ACC112 (cell line): Measurements from ENCODE around the gene KTN1.

Experiments
- H2AFZ ChIP-seq: fragments of 200-600 bp; sonication (generic); one replicate; pipeline ENCODE4 v1.6.0; 2017; ENCODE audit warnings: antibody characterized with exemption, low read length; ENCODE audit not compliant: unreplicated experiment
- H3K27ac ChIP-seq: fragments of 200-600 bp; sonication (generic); 2 replicates; pipeline ENCODE4 v1.5.1; 2014; ENCODE audit warnings: low read depth, mild to moderate bottlenecking, antibody characterized with exemption, low read length, moderate library complexity
- H3K27me3 ChIP-seq: fragments of 200-600 bp; sonication (generic); 2 replicates; pipeline ENCODE4 v1.6.1; 2014; ENCODE audit warnings: mild to moderate bottlenecking, antibody characterized with exemption, low read length, moderate library complexity, mixed read lengths; ENCODE audit not compliant: insufficient read depth
- H3K36me3 ChIP-seq: fragments of 200-600 bp; sonication (generic); 2 replicates; pipeline ENCODE4 v1.6.1; 2016; ENCODE audit warnings: mild to moderate bottlenecking, antibody characterized with exemption, low read length, moderate library complexity, mixed read lengths; ENCODE audit not compliant: insufficient read depth
- H3K4me1 ChIP-seq: fragments of 200-600 bp; sonication (generic); one replicate; pipeline ENCODE4 v1.6.1; 2016; ENCODE audit warnings: low read length, mixed read lengths; ENCODE audit not compliant: insufficient read depth, unreplicated experiment, control insufficient read depth
- H3K4me3 ChIP-seq: fragments of 200-600 bp; sonication (generic); 2 replicates; pipeline ENCODE4 v1.5.1; 2014; ENCODE audit warnings: mild to moderate bottlenecking, low read depth, low read length
- H3K79me2 ChIP-seq: fragments of 200-600 bp; sonication (generic); one replicate; pipeline ENCODE4 v1.6.0; 2016; ENCODE audit warnings: low read length; ENCODE audit not compliant: control insufficient read depth, unreplicated experiment, insufficient read depth

The KTN1 gene

DNA sequence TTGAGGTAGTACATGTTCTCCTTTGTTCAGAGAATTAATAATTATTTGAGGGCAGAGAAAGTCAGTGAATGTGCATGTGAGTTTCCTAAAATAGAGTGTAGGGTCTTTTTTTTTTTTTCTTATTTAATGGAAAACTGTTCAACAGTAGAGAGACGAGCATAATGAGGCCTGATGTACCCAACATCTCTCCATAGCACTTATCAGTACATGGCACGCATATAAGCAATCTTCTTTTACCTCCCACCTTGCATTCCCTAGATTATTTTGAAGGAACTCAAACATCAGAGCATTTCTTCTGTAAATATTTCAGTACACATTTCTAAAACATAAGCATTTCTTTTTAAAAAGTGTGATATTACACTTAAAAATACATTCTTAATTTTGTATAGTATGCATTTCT is 87.8 kb downstream of the KTN1 start:
- no peak overlapping the region for H3K27ac ChIP-seq
- H2AFZ ChIP-seq, result no peak overlapping the region
- peaks cover 8% of the 10 kb centered on the region for H3K79me2 ChIP-seq
- H3K4me3 ChIP-seq, result no peak overlapping the region
- peaks cover 33% of the 10 kb centered on the region for H3K36me3 ChIP-seq
- peaks cover 13% of the 10 kb centered on the region for H3K4me1 ChIP-seq
- no peaks in the 10 kb centered on the region for H3K27me3 ChIP-seq

DNA sequence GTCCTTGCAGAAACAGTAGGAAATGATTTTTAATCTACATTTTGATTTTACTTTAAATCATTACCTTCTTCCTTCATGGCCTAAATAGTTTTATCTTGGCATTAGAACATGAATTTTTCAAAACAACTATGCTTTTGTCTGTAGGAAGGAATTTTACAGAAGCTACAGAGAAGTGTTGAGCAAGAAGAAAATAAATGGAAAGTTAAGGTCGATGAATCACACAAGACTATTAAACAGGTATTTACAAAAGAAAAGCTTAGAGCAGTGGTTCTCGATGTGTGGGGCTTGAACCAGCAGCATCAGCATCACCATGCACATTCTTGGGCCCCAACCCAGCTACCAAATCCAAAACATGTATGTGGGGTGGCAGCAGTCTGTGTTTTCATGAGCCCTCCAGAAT is 91.6 kb downstream of the KTN1 start:
- Histone ChIP-seq H3K27me3 (no peaks in the 10 kb centered on the region), H3K4me1 (peaks cover 13% of the 10 kb centered on the region), H3K4me3 (no peak overlapping the region), H3K79me2 (peaks cover 4% of the 10 kb centered on the region), H2AFZ (no peak overlapping the region), H3K36me3 (peaks cover 47% of the 10 kb centered on the region), H3K27ac (no peak overlapping the region)

DNA sequence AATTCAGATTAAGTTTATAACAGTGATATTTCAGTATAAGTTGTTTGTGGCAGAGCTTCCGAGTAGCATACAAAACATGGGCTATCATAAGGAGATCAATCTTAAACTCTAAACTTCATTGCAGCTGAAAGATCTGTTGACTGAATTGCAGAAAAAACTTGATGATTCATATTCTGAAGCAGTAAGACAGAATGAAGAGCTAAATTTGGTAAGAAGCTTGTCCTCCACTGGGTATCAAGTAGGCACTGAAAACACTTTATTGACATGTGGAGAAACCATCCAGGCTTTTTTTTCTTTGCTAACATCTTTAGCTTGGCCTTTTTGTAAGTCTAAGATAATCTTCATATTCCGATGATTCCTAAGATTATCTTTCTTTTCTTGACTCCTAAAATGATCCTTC is 93.0 kb downstream of the KTN1 start:
- H3K36me3 ChIP-seq, result peaks cover 51% of the 10 kb centered on the region
- peaks cover 13% of the 10 kb centered on the region for H3K4me1 ChIP-seq
- H3K27me3 ChIP-seq, result no peaks in the 10 kb centered on the region
- H3K27ac ChIP-seq, result no peak overlapping the region
- no peak overlapping the region for H2AFZ ChIP-seq
- no peak overlapping the region for H3K4me3 ChIP-seq
- H3K79me2 ChIP-seq, result peaks cover 4% of the 10 kb centered on the region

DNA sequence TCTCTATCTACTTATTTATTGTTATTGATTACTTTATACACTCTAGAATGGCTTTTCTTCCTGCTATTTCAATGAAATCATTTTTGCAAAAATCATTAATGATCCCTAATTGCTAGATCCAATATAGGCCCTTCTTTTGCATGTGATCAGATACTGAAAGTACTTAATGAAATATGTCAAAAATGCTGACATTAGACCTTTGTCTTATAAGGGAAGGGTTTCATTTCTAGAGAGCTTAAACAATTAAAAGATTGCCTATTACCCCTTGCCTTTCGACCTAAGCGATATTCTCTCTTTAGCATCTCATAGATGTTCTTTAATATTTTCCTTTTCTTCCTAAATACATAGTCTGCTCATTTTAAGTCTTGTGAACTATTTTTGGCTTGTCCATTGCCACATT is 101.1 kb downstream of the KTN1 start:
- Histone ChIP-seq H3K27ac (no peak overlapping the region), H3K27me3 (no peaks in the 10 kb centered on the region), H3K79me2 (no peaks in the 10 kb centered on the region), H3K36me3 (peaks cover 39% of the 10 kb centered on the region), H3K4me3 (no peak overlapping the region), H3K4me1 (no peaks in the 10 kb centered on the region), H2AFZ (no peak overlapping the region)

DNA sequence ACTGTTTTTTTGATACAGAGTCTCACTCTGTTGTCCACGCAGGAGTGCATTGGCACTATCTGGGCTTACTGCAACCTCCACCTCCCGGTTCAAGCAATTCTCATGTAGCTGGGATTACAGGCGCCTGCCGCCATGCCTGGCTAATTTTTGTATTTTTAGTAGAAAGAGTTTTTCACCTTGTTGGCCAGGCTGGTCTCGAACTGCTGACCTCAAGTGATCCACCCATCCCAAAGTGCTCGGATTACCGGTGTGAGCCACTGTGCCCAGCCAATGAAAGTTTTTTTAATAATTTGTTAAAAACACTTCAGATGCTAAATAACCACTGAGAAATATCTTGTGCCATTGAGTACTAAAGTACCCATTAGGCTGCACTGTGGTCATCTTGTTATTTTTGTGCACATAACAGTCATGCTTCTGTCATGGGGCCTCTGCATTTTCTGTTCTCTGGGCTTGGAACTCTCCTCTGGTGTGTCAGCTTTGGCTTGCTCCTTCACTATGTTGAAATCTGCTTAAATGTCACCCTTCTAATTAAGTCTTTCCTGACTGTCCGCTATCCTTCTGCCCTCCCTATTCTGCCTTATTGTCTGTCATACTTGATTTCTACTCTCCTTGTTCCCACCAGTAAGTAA is 105.1 kb downstream of the KTN1 start:
- Histone ChIP-seq H3K27me3 (no peaks in the 10 kb centered on the region), H2AFZ (no peak overlapping the region), H3K4me1 (peaks cover 8% of the 10 kb centered on the region), H3K79me2 (no peaks in the 10 kb centered on the region), H3K27ac (no peak overlapping the region), H3K36me3 (peaks cover 34% of the 10 kb centered on the region), H3K4me3 (no peak overlapping the region)

DNA sequence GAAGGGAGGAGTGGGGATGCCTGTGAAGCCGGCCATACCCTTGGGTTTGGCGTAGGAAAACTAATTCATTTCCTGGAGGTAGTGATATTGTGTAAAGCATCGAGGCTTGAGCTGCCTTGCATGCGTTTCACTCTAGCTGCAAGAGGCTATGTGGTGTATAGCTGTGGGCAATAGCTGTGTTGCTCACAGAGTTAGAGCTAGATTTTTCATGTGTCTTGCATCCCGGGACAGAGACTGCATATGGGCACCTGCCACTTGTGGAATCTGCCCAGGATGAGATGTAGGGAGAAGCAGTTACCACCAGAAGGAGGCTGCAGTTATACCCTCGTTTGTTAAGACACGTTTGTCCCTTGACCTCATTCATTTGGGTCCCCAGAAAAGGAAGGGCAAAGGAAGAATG is 106.7 kb downstream of the KTN1 start:
- H3K36me3 ChIP-seq, result peaks cover 21% of the 10 kb centered on the region

DNA sequence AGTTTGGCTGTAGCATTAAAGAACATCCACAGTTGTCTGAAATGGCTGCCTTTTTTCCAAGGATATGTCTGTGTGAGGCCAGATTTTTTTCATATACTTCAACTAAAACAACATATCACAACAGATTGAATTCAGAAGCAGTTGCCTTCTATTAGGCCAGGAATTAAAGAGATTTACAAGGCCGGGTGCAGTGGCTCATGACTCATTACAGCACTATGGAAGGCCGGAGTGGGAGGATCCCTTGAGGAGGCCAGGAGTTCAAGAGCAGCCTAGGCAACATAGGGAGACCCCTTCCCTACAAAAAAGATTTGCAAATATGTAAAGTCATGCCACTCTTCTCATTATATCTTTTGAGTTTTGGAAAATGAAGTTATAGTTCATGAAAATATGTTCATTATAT is 108.6 kb downstream of the KTN1 start:
- peaks cover 18% of the 10 kb centered on the region for H3K36me3 ChIP-seq
- H3K27ac ChIP-seq, result no peak overlapping the region
- no peak overlapping the region for H3K4me3 ChIP-seq
- H3K79me2 ChIP-seq, result no peaks in the 10 kb centered on the region
- no peak overlapping the region for H2AFZ ChIP-seq
- no peaks in the 10 kb centered on the region for H3K27me3 ChIP-seq
- peaks cover 12% of the 10 kb centered on the region for H3K4me1 ChIP-seq

More for the DNA sequence above, 106.7 kb downstream of the KTN1 start:
- Histone ChIP-seq H3K27me3 (no peaks in the 10 kb centered on the region), H3K27ac (no peak overlapping the region), H3K4me3 (no peak overlapping the region), H3K4me1 (peaks cover 12% of the 10 kb centered on the region), H3K79me2 (no peaks in the 10 kb centered on the region), H2AFZ (no peak overlapping the region)

DNA sequence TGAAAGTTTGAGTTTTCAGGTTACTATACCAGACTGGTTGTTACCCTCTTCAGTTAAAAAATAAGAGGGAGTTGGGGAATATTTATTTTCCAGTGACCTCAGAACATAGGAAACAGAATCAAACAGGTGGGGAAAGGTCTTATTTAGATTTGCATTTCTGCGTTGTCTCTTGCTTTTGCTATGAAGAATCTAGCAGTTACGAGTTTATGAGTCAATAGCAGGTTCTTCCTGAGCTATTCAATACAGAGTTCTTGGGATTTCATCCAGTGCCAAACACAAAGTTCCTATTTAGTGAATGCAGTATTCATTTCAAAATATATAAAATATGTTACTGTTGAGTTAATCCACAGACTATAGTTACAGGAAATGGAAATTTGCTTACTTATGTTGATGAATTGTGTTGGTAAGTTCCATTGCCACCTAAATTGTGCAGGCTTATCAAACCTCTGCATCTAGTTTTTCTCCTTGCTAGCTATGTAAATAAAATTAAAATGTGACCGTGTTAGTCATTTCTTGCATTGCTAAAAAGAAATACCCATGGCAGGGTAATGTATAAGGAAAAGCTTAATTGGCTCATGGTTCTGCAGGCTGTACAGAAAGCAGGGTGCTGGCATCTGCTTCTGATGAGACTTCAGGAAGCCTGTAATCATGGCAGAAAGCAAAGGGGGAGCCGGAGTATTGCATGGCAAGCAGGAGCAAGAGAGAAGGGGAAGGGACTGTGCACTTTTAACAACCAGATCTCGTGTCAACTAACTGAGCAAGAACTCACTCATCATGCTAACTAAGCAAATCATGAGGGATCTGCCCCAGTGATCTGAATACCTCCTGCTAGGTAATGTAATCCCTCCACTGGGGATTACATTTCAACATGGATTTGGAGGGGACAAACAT is 110.2 kb downstream of the KTN1 start:
- H2AFZ ChIP-seq, result no peak overlapping the region
- no peak overlapping the region for H3K4me3 ChIP-seq
- H3K4me1 ChIP-seq, result peaks cover 12% of the 10 kb centered on the region
- H3K27ac ChIP-seq, result no peak overlapping the region
- H3K79me2 ChIP-seq, result no peaks in the 10 kb centered on the region
- no peaks in the 10 kb centered on the region for H3K27me3 ChIP-seq
- peaks cover 9% of the 10 kb centered on the region for H3K36me3 ChIP-seq

DNA sequence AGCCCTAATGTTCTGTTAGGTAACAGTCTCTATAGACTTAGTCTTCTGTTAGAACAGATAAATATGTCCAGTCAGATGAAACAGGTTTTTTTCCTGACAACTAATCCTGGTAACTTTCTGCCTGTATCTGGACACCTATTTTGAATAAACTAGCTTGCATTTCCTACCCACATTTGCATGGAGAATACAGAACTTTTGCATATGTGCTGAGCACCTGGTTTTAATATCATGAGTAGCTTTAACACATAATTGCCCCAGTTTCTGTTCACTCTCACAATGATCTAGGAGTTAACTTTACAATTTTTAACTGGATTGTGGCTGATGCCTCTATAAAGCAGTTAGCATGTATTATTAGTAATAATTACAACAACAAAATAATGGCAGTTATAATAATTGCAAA is 111.7 kb downstream of the KTN1 start:
- Histone ChIP-seq H2AFZ (no peak overlapping the region), H3K4me1 (peaks cover 12% of the 10 kb centered on the region), H3K79me2 (no peaks in the 10 kb centered on the region), H3K27ac (no peak overlapping the region), H3K4me3 (no peak overlapping the region), H3K27me3 (no peaks in the 10 kb centered on the region), H3K36me3 (peaks cover 4% of the 10 kb centered on the region; the same call in 1 of the 2 replicates)

DNA sequence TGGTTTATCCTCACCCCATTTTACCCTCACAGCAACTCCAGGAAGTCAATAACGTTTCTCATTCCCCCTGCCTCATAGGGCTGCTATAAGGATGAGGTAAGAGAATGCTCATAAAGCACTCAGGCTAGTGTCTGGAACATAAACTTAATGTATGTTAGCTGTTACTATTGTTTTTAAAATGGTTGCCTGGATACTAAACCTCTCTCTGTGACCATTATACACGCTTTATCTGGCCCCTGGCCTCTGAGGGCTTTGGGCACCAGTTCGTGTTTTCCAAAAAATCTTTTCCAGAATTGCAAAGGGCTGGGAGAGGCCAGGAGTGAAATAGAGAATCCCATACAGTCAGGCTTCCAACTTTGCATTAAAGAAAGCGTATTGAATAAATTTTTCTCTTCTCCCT is 113.9 kb downstream of the KTN1 start:
- H3K27ac ChIP-seq, result no peak overlapping the region
- H3K4me3 ChIP-seq, result no peak overlapping the region
- no peaks in the 10 kb centered on the region for H3K79me2 ChIP-seq
- H3K36me3 ChIP-seq, result no peaks in the 10 kb centered on the region
- H2AFZ ChIP-seq, result no peak overlapping the region
- peaks cover 16% of the 10 kb centered on the region for H3K4me1 ChIP-seq
- H3K27me3 ChIP-seq, result no peaks in the 10 kb centered on the region

DNA sequence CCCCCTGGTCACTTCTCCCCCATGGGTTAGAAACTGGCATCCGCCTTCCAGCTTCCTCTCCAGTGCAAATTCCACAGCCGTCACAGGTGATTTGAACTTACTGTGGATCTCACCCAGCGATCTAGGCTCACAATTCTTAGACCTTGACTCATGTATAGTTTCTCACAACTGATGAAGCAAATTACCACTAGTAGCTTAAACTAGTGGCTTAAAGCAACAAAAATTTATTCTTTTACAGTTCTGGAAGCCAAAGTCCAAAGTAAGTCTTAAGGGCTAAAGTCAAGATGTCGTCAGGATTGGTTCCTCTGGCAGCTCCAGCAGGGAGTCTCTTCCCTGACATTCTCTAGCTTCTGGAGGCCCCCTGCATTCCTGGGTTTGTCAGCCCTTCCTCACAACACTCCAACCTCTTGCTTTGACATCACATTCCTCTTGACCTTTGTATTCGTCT is 117.4 kb downstream of the KTN1 start:
- Histone ChIP-seq H3K27ac (no peak overlapping the region), H3K27me3 (no peaks in the 10 kb centered on the region), H3K79me2 (no peaks in the 10 kb centered on the region), H3K4me1 (peaks cover 20% of the 10 kb centered on the region), H3K4me3 (no peak overlapping the region), H3K36me3 (no peaks in the 10 kb centered on the region), H2AFZ (no peak overlapping the region)
